GM12878 (cell line): ENCODE results near the gene RECQL5. TPM values are rescaled to one million over a fixed set of nuclear protein-coding genes. Genes with fewer than 3 reads are reported as not detected.

Source experiments
- ATAC-seq: fragments of 200-7000 bp; cut with Tn5 transposase; 3 replicates; pipeline ENCODE4 v1.9.1; 2020; ENCODE audit warnings: mild to moderate bottlenecking, moderate library complexity
- BruUV-seq: library from RNA; stranded (reverse); fragments of 400-500 nt; replicated peaks from 2 replicates; lab custom pipeline; 2021; lab: Mats Ljungman, UMichigan
- CTCF ChIA-PET: fragments of 300-600 bp; sonication (Branson Sonifier 250); formaldehyde crosslinking; extraction: SDS; loops from one replicate; lab custom pipeline; 2021; ENCODE audit warnings: inconsistent platforms; lab: Yijun Ruan, JAX
- POLR2A ChIA-PET: fragments of 350-600 bp; formaldehyde crosslinking; extraction: SDS; loops from one replicate; lab custom pipeline; 2021; ENCODE audit warnings: inconsistent platforms; lab: Charles Lee
- RAD21 ChIA-PET: fragments of 300-600 bp; sonication (Branson Sonifier 250); formaldehyde crosslinking; loops from one replicate; lab custom pipeline; 2023; ENCODE audit warnings: antibody characterized with exemption; ENCODE audit not compliant: unreplicated experiment; lab: Charles Lee
- SMC1A ChIA-PET: fragments of 300-600 bp; sonication (Branson Sonifier 250); formaldehyde crosslinking; loops from one replicate; lab custom pipeline; 2023; ENCODE audit not compliant: unreplicated experiment, uncharacterized antibody; lab: Charles Lee
- DNase-seq: peaks from one replicate; pipeline ENCODE4 v3.0.0-alpha.2; 2011; ENCODE audit warnings: low read depth, low spot score
- FAIRE-seq: peaks from 3 replicates; lab custom pipeline; 2011; peaks lifted over from hg19 to GRCh38; lab: Jason Lieb, UNC
- H2AFZ ChIP-seq: 2 replicates; pipeline ENCODE4 v1.6.0; 2011; ENCODE audit warnings: low read depth, low read length, control low read depth; ENCODE audit not compliant: control insufficient read depth
- H3K27ac ChIP-seq: 2 replicates; pipeline ENCODE4 v1.5.1; 2011; ENCODE audit warnings: control low read depth; ENCODE audit not compliant: control insufficient read depth, insufficient read depth
- H3K27me3 ChIP-seq, 2 experiments: replicated peaks in 1 of 2; 2 replicates each; pipeline versions ENCODE4 v1.6.0 to v1.6.1; 2011; ENCODE audit warnings: low read length in 1 of 2; ENCODE audit not compliant: control insufficient read depth in 2 of 2, insufficient read depth in 2 of 2
- H3K36me3 ChIP-seq, 2 experiments: 2 replicates each; pipeline ENCODE4 v1.5.1; 2011; ENCODE audit warnings: low read length in 1 of 2; ENCODE audit not compliant: control insufficient read depth in 2 of 2, insufficient read depth in 2 of 2
- H3K4me1 ChIP-seq: 2 replicates; pipeline ENCODE4 v1.6.1; 2011; ENCODE audit warnings: mild to moderate bottlenecking, low read length, moderate library complexity, mixed read lengths; ENCODE audit not compliant: control insufficient read depth, insufficient read depth
- H3K4me2 ChIP-seq: 2 replicates; pipeline ENCODE4 v1.6.0; 2011; ENCODE audit warnings: control low read depth; ENCODE audit not compliant: control insufficient read depth, insufficient read depth
- H3K4me3 ChIP-seq: fragments of 200-600 bp; sonication (generic); 2 replicates; pipeline ENCODE4 v1.5.1; 2016
- H3K79me2 ChIP-seq: 2 replicates; pipeline ENCODE4 v1.6.0; 2011; ENCODE audit warnings: low read length; ENCODE audit not compliant: control insufficient read depth, insufficient read depth
- H3K9ac ChIP-seq: 2 replicates; pipeline ENCODE4 v1.8.0; 2011; ENCODE audit warnings: low read length, control low read depth, mixed read lengths; ENCODE audit not compliant: control insufficient read depth, insufficient read depth
- H3K9me3 ChIP-seq: replicated peaks from 3 replicates; pipeline ENCODE4 v1.5.1; 2011; ENCODE audit warnings: mild to moderate bottlenecking, low read length; ENCODE audit not compliant: control insufficient read depth, insufficient read depth
- H4K20me1 ChIP-seq: 2 replicates; pipeline ENCODE4 v1.6.0; 2011; ENCODE audit not compliant: control insufficient read depth, insufficient read depth
- GABPA ChIP-seq: IDR thresholded peaks from 2 replicates; pipeline ENCODE4 v1.6.1; 2014; ENCODE audit warnings: antibody characterized with exemption, low read depth, mild to moderate bottlenecking, inconsistent platforms
- POLR2AphosphoS2 ChIP-seq: IDR thresholded peaks from 2 replicates; pipeline ENCODE4 v1.6.1; 2011; ENCODE audit warnings: low read depth, mild to moderate bottlenecking, low read length, improper control_type of control experiment, moderate library complexity
- SMARCA5 ChIP-seq: fragments of 450-650 bp; IDR thresholded peaks from 2 replicates; pipeline ENCODE4 v1.6.1; 2017; ENCODE audit warnings: mild to moderate bottlenecking
- TAF1 ChIP-seq: IDR thresholded peaks from 2 replicates; pipeline ENCODE4 v1.6.1; 2011; ENCODE audit warnings: mild to moderate bottlenecking, low read depth, low read length, borderline replicate concordance
- ZSCAN29 ChIP-seq: fragments of 450-650 bp; IDR thresholded peaks from 2 replicates; pipeline ENCODE4 v1.6.1; 2017; ENCODE audit warnings: mild to moderate bottlenecking, moderate library complexity
- whole genome bisulfite sequencing: methylation state at CpG from one replicate; pipeline ENCODE4 v1.1.6; 2016; ENCODE audit warnings: low lambda C conversion rate; ENCODE audit not compliant: insufficient replicate concordance, insufficient coverage; ENCODE audit errors: missing lambda C conversion rate; 5-methylcytosine and 5-hydroxymethylcytosine counted together
- in situ Hi-C: fragments of 300-500 bp; cut with MboI; formaldehyde crosslinking; loops from 9 replicates; pipeline ENCODE4 v1.14.3; 2018; ENCODE audit warnings: mixed read lengths
- intact Hi-C: fragments of 100-400 bp; cut with micrococcal nuclease; formaldehyde crosslinking; loops from one replicate; pipeline ENCODE4 v1.14.2; 2022; ENCODE audit not compliant: unreplicated experiment
- polyA plus RNA-seq, 11 experiments: library from polyadenylated mRNA; depleted of rRNA in 4 of 11; unstranded in 6 of 11; stranded (reverse) in 5 of 11; fragments of >200 nt; fragmentation: Nextera tagmentation in 4 of 11; fragmentation: Illumina TruSeq in 1 of 11; extraction: Ambion mirVana in 4 of 11; extraction: Trizol in 1 of 11; gene quantifications; 1 replicate in 1 of 11; 2 replicates in 10 of 11; pipeline versions ENCODE4 v1.2.1 to v1.2.3, GENCODE V29; 2011 to 2016; ENCODE audit warnings: inconsistent platforms in 2 of 11, missing spikeins in 2 of 11, low read depth in 1 of 11
- total RNA-seq, 4 experiments: library from RNA; depleted of rRNA in 3 of 4; stranded (reverse); fragments of >200 nt in 3 of 4; fragmentation: Illumina TruSeq in 1 of 4; extraction: Trizol in 1 of 4; gene quantifications; 2 replicates each; pipeline versions ENCODE4 v1.2.1 to v1.2.3, GENCODE V29; 2013 to 2021
- TF ChIP-seq, protein P1 (sequence below): fragments of 450-650 bp; IDR thresholded peaks from 2 replicates; pipeline ENCODE4 v1.6.1; 2018; ENCODE audit warnings: borderline replicate concordance, mild to moderate bottlenecking; ENCODE audit not compliant: partially characterized antibody
- TF ChIP-seq, protein P2 (sequence below): IDR thresholded peaks from 2 replicates; pipeline ENCODE4 v1.6.1; 2012; ENCODE audit warnings: low read depth, low read length, improper control_type of control experiment

RECQL5 gene
- total and polyA plus RNA-seq, 10 of the 15 experiments (the other 5 are each of a cell fraction or from before 2014, with no cell fraction given): 3.6 to 30.6 (median 20.1) TPM

- intact Hi-C loops (no loop called here), in situ Hi-C loops (no loop called here)
- DNase-seq (no peak), ATAC-seq (no peak), FAIRE-seq (no peak)
- ChIA-PET CTCF (interaction anchor here (0.7 to 19.5 kb wide), 4 partner anchors 15 to 192 kb away, joined by 3 to 349 read pairs (median 52); partner anchors contain the start of gene SMIM5), POLR2A (interaction anchor here (0.7 kb wide), 1 partner anchor 524 kb away, joined by 4 read pairs; no protein-coding TSS in a partner anchor), SMC1A (interaction anchor here (0.7 to 4.5 kb wide), 3 partner anchors 9 to 178 kb away, joined by 3 to 28 read pairs (median 3); partner anchors contain the start of gene SMIM5), RAD21 (interaction anchor here (0.6 kb wide), 1 partner anchor 14 kb away, joined by 4 read pairs; no protein-coding TSS in a partner anchor)
- TF ChIP-seq SMARCA5: peak; percentile 21; the same call in 1 of the 2 replicates
- TF ChIP-seq TAF1: no peak
- TF ChIP-seq, protein P1, sequence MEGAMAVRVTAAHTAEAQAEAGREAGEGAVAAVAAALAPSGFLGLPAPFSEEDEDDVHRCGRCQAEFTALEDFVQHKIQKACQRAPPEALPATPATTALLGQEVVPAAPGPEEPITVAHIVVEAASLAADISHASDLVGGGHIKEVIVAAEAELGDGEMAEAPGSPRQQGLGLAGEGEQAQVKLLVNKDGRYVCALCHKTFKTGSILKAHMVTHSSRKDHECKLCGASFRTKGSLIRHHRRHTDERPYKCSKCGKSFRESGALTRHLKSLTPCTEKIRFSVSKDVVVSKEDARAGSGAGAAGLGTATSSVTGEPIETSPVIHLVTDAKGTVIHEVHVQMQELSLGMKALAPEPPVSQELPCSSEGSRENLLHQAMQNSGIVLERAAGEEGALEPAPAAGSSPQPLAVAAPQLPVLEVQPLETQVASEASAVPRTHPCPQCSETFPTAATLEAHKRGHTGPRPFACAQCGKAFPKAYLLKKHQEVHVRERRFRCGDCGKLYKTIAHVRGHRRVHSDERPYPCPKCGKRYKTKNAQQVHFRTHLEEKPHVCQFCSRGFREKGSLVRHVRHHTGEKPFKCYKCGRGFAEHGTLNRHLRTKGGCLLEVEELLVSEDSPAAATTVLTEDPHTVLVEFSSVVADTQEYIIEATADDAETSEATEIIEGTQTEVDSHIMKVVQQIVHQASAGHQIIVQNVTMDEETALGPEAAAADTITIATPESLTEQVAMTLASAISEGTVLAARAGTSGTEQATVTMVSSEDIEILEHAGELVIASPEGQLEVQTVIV: no peak
- TF ChIP-seq GABPA: no peak
- TF ChIP-seq ZSCAN29: no peak
- TF ChIP-seq, protein P2, sequence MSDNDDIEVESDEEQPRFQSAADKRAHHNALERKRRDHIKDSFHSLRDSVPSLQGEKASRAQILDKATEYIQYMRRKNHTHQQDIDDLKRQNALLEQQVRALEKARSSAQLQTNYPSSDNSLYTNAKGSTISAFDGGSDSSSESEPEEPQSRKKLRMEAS: no peak
- no peak for TF ChIP-seq POLR2AphosphoS2
- Histone ChIP-seq H3K9me3 (no peaks in the 10 kb centered on the region), H3K79me2 (no peaks in the 10 kb centered on the region), H4K20me1 (no peaks in the 10 kb centered on the region), H2AFZ (no peak overlapping the region), H3K4me2 (no peak overlapping the region), H3K9ac (no peak overlapping the region), H3K4me1 (peaks cover 16% of the 10 kb centered on the region), H3K27ac (no peak overlapping the region), H3K4me3 (no peak overlapping the region), H3K36me3 (peaks cover 3 to 14% of the 10 kb centered on the region in 2 experiments; a peak in 3 of 4 replicates), H3K27me3 (no peaks in the 10 kb centered on the region)
- 99% methylated on average over 7 of the region's 7 CpGs for WGBS
- BruUV-seq: no TSS peak
Observed at GRCh38 chr17:75647921-75648320, 19.0 kb downstream of the RECQL5 start.
